ENCODE results near the gene USHBP1.

Gene USHBP1, protein sequence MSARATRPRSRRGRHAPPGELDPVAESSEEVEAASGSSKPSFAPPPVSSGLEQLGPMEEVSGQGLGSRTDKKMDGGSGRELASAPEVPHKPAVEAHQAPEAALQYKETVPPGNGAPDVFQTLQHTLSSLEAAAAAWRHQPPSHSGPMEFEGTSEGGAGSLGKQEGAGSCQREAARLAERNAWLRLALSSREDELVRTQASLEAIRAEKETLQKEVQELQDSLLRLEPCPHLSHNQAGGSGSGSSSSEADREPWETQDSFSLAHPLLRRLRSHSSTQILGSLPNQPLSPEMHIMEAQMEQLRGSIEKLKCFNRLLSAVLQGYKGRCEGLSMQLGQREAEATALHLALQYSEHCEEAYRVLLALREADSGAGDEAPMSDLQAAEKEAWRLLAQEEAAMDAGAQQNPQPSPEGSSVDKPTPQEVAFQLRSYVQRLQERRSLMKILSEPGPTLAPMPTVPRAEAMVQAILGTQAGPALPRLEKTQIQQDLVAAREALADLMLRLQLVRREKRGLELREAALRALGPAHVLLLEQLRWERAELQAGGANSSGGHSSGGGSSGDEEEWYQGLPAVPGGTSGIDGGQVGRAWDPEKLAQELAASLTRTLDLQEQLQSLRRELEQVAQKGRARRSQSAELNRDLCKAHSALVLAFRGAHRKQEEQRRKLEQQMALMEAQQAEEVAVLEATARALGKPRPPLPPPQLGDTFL

DNA sequence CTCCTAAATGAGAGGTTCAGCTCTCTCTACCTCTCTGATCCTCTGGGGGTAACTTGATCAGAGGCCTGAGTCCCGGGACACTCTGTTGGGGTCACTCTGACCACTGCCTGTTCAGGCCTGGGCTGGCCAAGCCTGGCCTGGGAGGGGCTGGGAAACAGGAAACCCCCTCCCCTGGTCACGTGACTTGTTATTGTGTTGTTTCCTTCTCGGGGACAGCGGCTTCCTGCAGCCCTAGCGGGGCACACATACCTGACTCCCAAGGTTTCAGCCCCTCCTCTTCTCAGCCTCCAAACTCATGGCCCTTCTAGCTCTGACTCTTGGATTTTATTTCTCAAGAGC lies at the start of gene USHBP1:
Gene USHBP1 (minus strand): TSS at position 105 of the 339 bp plus-strand sequence. CDS start 446 bp downstream, outside the sequence.
- no peak for DNase-seq (ENCODE audit: low read depth)

DNA sequence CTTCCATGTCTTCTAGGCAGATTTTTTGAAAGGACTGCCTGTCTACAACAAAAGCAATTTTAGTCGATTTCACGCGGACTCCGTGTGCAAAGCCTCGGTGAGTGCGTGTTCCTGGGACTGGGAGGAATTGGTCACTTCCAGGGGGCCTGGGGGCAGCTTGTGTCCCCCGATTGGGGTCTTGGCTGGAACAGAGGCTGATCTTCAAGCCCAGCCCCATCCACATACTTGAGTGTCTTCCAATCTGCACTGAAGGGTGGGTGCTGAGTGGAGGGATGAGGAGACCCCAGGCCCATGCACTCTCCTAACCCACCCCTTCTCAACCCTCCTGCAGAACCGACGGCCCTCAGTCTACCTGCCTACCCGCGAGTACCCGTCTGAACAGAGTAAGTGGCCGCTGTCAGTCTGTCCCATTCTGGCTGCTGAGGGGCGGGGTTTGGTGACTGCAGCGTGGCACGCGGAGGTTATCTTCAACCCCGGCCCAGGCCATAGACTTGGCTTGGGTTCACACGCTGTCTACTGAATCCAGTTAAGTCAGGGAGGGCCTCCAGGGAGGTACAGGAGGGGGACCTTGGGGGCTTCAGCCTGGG lies 49.6 kb upstream of the USHBP1 start:
- no peak for DNase-seq (ENCODE audit: low read depth)

DNA sequence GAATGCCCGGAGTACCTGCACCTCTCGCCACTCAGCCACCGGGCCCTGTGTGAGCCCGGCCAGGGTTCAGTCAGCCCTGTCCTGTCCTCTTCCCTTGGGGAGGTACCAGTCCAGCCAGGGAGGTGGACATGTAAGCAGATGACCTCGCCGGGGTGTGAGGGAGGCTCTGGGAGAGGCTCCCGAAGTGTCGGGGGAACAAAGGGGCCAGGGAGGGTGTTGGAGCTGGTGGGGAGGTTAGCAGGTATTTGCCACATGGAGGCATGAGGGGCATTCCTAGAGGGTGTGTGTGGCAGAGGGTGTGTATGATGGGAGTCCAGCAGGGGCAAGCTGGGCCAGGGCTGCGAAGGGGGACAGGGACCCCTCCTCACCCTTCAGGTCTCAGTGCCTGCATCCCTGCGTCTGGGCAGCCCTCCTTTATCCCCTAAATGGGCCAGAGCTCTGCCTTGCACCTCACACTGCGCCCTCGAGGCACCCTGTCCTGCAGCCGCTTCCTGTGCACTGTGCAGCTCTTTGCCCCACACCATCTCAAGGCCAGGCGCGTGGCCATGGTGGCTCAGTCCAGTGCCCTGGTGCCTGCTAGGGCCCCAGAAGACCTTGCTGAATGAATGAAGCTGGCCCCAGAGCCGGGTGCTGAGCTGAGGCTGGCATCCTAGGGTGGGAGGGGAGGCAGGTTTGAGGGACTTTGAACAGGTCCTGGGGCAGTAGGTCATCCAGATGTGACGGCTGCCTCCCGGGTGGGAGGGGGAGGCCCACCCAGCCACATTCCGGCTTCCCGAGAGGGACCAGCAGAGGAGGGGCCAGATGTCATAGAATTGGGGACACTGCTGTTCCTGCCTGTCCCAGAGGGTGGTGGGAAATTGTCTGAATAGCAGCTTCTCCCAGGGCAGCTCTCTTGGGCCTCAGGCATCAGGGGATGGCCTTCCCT lies 47.9 kb upstream of the USHBP1 start:
- no peak for DNase-seq (ENCODE audit: low read depth)

DNA sequence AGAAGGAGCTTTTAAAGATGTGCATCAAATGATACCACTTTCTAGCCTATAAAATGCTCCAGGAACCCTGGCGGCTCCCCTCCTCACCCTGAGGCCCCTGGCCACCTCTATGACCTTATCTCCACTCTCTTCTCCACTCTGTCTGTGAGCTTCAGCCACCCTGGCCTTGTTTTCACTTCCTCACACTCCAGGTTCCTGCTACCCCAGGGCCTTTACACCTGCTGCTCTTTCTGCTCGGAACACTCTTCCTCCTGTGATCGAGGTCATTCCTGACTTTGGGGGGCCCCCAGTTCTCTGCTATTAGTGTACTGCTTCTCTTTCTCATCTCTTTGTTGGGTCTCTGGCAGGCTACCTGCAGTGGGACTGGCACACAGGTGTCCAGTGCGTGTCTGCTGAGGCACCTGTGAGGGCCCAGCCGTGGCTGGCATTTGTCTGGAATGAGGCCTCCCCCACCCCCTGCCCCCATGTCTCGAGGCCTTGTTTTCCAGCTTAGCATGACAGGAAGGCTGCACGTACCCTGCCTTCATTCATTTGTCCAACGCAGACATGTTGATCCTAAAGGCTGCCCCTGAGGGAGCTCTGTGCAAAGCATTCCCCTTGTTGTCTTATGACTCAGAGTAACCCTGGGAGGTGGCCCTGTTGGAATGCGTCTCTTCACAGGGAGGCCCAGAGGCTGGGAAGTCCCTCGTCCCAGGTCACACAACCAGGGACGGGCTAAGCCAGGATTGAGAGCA lies 47.1 kb upstream of the USHBP1 start:
- no peak for DNase-seq (ENCODE audit: low read depth)

DNA sequence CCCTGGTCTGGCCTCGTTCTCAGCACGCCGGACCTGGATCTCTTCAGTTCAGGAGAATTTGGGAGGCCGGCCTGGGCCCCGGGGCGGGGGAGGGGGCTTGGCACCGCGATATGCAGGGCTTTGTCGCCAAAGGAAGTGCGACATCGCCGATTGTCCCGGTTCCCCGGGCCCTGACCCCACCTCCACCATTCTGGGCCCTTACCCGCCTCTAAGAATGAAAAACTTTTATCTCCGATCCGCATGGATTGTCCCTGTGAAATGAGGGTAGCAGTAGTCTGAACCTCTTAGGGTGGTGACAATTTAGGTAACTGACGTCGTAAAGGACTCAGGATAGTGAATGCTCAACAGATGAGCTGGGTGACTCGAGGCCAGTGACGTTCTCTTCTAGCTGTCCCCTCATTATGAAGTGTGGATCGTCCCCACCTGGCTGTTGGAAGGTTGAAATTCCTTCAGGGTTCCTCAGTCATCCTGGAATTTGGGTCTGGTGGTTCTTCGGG lies 45.5 kb upstream of the USHBP1 start:
- no peak for DNase-seq (ENCODE audit: low read depth)

DNA sequence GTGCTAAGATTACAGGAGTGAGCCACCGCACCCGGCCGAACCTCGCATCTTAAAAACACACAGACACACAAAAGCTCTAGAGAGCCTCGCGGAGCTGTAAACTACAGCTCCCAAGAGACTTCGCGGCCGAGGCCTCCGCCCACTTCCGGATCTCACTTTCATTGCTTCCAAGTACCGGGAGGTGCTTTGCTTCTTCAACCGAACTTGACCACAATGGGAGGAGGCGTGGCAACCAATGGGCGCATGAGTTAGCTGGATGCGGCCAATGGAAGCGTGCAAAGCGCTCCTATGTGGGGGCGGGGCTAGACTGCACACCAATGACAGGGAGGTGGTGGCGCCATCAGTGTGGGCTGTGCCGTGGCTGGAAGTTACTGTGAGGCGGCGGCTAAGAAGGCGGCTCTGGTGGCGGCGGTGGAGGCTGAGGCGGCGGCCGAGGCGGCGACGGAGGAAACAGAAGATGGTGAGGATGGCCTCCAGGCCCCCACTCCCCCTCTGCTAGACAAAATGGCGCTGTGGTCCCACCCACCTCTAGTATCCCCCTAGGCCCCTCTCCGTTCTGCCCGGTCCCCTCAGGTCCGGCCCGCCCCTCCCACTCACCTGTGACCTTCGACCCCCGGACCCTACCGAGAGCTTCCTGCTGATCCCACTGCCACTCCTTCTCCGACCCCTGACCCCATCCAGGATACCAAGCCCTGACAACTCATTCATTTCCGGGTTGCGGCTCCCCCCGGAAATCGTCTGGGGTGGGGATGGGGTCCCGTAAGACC lies 44.8 kb upstream of the USHBP1 start, which contains the start of gene DDA1:
Gene DDA1 (plus strand): TSS at position 366 of the 767 bp plus-strand sequence. CDS start 92 bp downstream, at position 458.
- DNase-seq (ENCODE audit: low read depth) = peak; percentile 78

DNA sequence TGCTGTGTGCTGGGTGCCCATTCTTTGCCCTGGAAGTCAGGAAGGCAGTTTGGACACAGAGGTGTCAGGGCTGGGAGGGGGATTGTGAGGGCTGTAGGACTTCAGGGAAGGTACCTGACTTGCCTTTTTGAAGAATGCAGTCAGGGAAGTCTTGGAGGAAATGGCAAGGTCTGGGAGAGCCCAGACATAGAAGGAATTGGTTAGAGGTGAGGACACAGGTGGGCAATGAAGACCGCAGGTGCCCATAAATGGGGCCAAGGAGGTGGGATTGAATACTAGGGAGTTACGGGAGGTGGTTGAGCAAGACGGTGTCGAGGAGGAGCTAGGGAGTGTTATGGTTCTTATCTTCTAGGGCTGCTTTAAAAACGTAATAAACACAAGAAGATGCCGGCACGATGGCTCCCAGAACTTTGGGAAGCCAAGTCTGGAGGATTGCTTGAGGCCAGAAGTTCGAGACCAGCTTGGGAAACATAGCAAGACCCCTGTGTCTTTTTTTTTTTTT lies 43.4 kb upstream of the USHBP1 start:
- no peak for DNase-seq (ENCODE audit: low read depth)

DNA sequence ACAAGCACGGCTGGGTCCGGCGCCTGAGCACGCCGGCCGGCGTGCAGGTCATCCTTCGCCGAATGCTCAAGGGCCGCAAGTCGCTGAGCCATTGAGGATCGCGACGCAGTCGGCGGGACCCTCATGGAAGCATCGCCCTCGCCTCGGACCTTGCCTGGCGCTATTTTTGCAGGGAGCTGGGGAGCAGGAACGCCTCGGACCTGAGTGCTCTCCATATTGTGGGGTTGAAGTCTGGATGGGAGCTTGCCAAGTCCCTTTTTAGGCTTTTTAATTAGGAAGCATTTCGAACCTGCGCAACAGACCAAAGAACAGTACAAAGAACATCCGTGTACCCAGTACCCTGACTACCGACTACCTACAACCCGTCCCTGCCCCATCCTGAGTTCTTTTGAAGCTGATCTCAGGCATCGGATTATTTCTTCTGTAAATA lies 41.8 kb upstream of the USHBP1 start:
- DNase-seq (ENCODE audit: low read depth) = no peak

DNA sequence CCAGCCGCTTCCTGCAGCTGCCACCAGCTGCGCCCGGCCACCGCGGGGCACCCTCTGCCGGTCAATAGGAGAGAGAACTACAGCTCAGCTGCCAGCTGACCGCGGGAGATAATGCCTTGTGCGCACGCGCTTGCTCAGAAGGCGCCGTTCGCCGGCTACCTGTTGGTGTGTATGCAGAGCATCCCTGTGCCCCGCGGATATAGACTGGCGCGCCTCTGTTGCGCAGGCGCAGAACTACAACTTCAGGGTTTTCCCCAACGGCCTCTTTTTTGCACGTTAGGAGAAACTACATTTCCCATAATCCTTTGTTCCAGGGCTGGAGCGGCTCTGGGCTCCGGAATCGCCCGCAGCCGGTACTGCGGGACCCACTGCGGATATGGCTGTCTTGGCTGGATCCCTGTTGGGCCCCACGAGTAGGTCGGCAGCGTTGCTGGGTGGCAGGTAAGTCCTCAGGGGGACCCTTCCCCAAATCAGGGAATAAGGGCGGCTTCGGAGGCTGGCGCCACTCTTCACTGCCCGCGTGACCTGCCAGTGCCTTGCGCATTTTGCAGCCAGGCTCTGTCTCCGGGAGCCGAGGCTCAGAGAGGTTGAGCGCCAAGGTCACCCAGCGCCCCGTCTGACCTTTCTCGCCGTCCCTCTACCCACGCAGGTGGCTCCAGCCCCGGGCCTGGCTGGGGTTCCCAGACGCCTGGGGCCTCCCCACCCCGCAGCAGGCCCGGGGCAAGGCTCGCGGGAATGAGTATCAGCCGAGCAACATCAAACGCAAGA lies 41.2 kb upstream of the USHBP1 start, which contains the start of gene MRPL34:
Gene MRPL34 (plus strand): TSS at position 356 of the 768 bp plus-strand sequence. CDS start 21 bp downstream, at position 377.
- DNase-seq (ENCODE audit: low read depth) = peak; percentile 74

DNA sequence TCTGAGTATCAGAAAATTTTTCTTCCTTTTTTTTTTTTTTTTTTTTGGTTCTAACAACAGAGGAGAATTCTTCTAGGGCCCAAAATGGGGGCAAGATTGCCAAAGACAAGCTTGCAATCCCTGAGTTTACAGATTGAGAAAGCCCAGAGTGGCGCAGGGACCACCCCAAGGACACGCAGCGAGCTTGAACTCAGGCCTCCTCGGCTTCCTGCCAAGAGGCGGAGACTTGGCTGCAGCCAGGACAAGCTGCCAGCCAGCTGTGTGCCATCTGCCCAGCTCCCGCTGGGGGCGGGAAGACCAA lies 40.6 kb upstream of the USHBP1 start:
- no peak for DNase-seq (ENCODE audit: low read depth)

DNA sequence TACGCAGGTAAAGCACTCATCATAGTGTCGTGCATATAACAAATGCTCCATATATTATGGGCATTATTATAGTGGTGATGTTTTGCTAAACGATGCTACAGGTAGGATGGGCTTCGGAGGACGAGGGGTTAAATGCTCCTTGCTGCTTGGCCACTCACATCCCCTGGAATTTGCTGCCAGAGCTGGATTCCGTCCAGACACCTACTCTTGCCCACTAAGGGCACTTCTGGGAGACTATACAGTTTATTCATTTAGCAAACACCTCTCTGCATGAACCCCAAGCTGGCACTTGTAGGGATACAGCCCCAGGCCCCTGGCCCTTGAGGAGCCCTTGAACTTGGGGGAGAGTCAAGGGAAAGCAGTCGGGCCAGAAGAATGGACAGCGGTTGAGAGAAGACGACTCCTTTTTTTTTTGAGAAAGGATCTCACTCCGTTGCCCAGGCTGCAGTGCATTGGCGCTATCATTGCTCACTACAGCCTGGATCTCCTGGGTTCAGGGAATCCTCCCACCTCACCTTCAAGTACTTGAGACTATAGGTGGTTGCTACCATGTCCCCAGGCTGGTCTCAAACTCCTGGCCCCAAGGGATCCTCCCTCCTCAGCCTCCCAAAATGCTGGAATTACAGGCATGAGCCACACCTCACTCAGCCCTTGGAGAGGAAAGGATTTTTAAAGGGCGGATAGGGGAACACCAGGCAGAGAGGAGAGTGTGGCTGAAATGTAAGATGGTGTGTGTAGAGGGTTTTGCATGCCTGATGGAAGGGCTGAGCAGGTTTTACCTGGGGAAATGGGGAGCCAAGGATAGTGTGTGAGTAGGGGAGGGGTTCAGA lies 40.1 kb upstream of the USHBP1 start:
- no peak for DNase-seq (ENCODE audit: low read depth)

DNA sequence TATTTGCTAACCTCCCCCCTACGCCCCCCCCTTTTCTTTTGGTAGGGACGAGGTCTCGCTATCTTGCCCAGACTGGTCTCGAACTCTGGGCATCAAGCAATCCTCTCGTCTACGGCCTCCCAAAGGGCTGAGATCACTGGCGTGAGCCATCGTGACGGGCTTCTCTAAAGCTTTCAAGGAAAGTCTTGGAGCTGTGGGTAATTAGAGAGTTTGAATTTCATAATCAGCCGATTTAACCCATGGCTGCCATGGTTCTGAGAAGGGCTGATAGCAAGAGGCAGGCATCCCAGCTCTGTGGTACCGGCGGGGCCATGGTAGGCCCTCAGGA lies 39.4 kb upstream of the USHBP1 start:
- DNase-seq (ENCODE audit: low read depth) = no peak

DNA sequence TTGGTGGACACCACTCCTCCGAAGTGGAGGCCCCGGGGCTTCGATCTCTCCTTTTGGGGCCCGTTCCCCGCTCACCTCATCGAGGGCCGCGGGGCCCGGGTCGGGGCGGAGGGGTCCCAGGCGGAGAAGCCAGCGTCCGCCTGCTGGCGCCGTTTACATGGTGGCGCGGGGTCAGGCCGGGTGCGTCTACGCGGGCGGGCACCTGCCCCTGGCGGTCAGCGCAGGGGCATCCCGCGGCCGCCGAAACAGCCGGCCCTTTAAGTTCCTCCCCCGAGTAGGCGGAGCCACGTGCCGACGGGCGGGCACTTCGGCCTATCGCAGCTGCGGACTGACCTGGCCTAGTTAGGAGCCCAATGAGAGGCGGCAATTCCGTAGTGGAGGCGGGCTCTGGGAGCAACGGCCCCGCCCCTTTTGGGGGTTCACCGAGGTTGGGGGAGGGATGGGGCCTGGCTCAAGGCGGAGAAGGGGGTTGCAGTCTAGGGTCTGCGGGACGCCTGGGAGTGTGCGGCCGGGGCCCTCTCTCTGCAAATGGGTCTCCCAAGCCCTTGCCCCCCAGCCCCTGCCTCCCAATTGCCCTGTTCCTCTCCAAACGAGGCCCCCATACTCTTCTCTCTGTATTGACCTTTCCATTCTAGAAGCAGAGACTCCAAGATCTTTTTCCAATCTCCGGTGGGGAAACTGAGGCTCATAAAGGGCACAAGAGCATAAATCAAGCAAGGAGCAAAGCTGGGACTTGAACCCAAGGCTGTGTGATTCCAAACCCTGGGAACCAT lies 38.8 kb upstream of the USHBP1 start, which contains the start of gene ABHD8:
Gene ABHD8 (minus strand): TSS at position 259 of the 773 bp plus-strand sequence. CDS start 1,809 bp downstream, outside the sequence.
- DNase-seq (ENCODE audit: low read depth) = peak; percentile 65

DNA sequence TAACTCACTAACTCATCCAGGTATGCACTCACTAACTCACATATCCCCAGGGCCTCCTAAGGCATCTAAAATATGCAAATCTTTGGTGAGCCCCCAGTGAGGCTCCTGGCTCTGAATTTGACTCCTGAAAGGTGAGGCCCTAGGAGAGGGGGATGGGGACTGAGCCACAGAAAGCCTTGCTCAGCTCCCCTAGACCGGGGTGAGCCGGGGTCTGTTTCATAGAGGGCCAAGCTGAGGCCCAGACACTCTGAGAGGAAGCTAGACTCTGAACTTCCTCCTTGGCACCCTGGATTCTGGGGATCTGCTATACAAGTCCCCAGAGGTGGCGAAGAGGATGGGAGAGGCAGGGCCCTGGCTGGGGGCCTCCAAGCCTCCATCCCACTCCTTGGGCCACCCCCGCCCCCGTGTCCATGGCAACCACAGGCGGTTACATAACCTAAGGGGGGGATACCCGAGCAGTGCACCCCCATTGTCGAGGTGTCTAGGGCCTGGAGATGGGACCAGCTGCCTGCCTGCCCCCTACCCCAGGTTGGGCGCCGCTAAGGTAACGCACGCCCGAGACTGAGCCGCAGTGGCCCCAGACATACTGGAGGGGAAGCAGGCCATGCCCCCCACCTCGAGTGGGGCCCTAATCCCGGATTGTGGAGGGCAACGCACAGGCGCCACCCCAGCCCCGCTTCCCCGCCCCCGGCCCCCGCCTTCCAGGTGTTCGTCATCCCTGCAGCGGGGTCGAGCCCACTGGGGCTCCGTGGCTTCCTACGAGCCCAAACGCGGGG lies 38.0 kb upstream of the USHBP1 start:
- no peak for DNase-seq (ENCODE audit: low read depth)

DNA sequence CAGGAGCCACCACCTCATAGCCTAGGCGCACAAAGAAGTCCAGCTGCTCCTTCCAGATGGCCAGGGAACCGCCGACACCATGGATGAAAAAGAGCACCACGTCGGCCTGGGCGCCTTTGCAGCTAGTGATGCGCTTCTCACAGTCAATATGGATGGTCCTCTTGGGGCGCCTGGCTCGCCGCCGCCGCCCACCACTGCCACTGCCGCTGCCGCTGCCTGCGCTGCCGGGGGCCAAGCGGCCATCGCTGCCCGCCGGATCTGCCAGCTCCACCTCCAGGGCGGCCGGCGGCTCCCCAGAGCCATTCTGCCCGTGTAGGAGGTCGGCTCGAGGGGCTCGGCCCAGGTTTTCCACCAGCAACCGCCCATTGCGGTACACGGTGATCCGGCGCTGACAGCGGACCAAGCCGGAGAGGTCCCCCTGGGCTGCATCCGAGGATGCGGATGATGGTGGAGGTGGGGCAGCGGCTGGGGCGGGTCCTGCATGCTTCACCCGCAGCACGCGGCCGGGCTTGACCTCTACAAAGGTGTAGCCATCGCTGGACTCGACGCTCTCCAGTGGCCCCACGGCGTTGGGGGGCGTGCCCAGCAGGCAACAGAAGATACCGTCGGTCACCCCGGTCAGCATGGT lies 36.6 kb upstream of the USHBP1 start:
- DNase-seq (ENCODE audit: low read depth) = no peak

DNA sequence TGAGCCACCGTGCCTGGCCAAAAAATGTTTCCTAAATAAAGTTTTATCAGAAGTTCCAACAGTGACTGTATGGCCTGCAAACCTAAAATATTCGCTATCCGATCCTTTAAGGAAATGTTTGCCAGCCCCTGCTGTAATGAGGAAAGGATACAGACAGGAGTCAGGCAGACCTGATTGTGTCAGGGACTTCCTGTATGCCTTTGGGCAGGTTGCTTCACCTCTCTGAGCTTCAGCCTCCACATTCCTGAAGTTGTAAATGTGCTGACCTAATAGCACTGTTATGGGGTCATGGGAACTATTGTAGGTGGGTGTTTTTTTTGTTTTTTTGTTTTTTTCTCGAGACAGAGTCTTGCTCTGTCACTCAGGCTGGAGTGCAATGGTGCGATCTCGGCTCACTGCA lies 32.4 kb upstream of the USHBP1 start:
- no peak for DNase-seq (ENCODE audit: low read depth)

Measured in stimulated activated CD8-positive, alpha-beta memory T cell treated with anti-CD3 and anti-CD28 coated beads, Interleukin-15, amount 100 ng/mL, for 24 hours (primary cell).